ENCODE results near the gene KLRF2. TPM values are rescaled to one million over a fixed set of nuclear protein-coding genes. Genes with fewer than 3 reads are reported as not detected.
A peak's percentile ranks its signal among the peaks of the same experiment; 100 is the strongest.
"Not testable (repeated sequence)": the region's sequence is repeated elsewhere in the genome, so short reads cannot be mapped to it uniquely, and the experiment has no call there.

KLRF2 gene
- total RNA-seq, 4 donors from 2014 or later, result not detected

DNA sequence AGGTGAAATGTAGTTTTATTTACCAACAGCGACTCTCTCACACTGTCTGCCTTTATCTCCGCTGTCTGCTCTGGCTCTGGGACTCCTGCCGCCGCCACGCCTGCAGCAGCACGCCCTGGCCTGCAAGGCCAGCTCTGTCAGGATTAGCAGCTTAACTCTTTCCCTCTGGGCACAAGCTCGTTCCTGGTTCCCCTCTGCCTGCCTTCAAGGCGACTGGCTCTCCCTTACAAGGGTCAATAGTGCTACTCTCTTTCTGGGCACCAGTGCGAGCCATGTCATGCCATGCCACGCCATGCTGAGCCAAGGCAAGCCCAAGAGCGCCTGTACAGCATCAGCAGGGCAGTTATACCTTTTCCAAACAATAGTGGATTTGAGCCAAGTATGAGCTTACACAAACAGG lies 8.5 kb upstream of the KLRF2 start:
- DNase-seq (ENCODE audit: low spot score in 2 of 2), result peak in 1 of 2 donors; percentile 41
- TF ChIP-seq POLR2A (IDR thresholded peaks at IDR 0.05), result no peak
- TF ChIP-seq, protein P1, sequence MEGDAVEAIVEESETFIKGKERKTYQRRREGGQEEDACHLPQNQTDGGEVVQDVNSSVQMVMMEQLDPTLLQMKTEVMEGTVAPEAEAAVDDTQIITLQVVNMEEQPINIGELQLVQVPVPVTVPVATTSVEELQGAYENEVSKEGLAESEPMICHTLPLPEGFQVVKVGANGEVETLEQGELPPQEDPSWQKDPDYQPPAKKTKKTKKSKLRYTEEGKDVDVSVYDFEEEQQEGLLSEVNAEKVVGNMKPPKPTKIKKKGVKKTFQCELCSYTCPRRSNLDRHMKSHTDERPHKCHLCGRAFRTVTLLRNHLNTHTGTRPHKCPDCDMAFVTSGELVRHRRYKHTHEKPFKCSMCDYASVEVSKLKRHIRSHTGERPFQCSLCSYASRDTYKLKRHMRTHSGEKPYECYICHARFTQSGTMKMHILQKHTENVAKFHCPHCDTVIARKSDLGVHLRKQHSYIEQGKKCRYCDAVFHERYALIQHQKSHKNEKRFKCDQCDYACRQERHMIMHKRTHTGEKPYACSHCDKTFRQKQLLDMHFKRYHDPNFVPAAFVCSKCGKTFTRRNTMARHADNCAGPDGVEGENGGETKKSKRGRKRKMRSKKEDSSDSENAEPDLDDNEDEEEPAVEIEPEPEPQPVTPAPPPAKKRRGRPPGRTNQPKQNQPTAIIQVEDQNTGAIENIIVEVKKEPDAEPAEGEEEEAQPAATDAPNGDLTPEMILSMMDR (IDR thresholded peaks at IDR 0.05), result no peak
- WGBS, 2 donors, result 46 to 54% methylated on average over 10 to 11 of the region's 11 CpGs
- H3K4me3 ChIP-seq (ENCODE audit: low read depth, poor library complexity, severe bottlenecking), result no peak overlapping the region
- intact Hi-C loops (cut with DNase I; ENCODE audit: low total_unique reads), result loop anchor here (5.0 kb wide), 1 partner anchor 55 kb away; no protein-coding TSS in a partner anchor

DNA sequence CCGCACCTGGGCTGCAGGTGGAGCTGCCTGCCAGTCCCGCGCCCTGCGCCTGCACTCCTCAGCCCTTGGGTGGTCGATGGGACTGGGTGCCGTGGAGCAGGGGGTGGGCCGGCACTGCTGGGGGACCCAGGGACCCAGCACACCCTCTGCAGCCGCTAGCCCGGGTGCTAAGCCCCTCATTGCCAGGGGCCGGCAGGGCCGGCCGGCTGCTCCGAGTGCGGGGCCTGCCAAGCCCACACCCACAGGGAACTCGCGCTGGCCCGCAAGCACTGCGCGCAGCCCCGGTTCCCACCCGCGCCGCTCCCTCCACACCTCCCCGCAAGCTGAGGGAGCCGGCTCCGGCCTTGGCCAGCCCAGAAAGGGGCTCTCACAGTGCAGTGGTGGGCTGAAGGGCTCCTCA lies 5.2 kb upstream of the KLRF2 start:
- intact Hi-C loops (cut with DNase I; ENCODE audit: low total_unique reads); DNase-seq (ENCODE audit: low spot score in 2 of 2); H3K4me3 ChIP-seq (ENCODE audit: low read depth, poor library complexity, severe bottlenecking): not testable (repeated sequence)
- 100% methylated on average over 3 to 6 of the region's 26 CpGs for WGBS, 2 donors

DNA sequence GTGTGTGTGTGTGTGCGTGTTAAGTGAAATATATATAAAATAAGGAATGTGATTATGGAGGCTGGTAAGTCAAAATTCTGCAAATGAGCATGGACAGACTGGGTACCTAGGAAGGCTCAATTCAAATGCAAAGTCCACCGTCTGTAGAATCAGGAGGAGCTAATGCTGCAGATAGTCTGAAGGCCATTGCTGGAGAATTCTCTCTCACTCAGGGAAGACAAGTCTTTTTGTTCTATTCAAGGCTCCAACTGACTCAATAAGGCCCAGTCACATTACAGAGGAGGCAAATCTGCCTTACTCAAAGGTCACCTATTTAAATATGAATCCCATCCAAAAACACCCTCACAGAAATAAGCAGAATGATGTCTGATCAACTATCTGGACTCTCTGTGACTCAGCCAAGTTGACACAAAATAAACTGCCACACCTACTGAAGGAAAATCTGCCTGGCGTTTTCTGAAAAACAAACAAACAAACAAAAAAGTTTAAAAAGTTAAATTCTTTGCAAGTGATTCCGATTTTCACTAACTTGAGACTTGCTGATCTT lies 684 bp upstream of the KLRF2 start:
- H3K4me3 ChIP-seq (ENCODE audit: low read depth, poor library complexity, severe bottlenecking), result no peak overlapping the region
- intact Hi-C loops (cut with DNase I; ENCODE audit: low total_unique reads), result no loop called here
- WGBS, 2 donors, result 81% methylated on average over 4 of the region's 4 CpGs
- TF ChIP-seq POLR2A (IDR thresholded peaks at IDR 0.05), result no peak
- TF ChIP-seq, protein P1 (IDR thresholded peaks at IDR 0.05), result no peak
- no peak for DNase-seq (ENCODE audit: low spot score in 2 of 2)

DNA sequence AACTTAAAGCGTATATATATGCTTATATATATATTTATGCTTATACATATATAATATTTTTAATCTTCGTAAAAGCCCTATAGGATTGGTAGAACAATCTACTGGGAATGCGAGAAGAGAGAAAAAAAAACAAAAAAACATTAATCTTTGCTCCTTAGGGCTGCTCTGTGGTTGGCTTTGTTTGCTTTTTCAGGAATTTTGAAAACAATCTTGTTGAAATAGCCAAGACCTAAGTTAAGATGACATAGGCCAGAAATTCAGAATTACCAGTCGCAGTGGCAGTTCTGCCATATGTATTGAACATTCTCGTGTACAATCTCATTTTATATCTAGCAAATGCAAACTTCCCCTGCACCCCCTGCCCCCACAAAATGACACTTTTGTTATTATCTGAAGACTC lies 699 bp downstream of the KLRF2 start:
- intact Hi-C loops (cut with DNase I; ENCODE audit: low total_unique reads), result no loop called here
- WGBS, 2 donors, result 95 to 96% methylated on average over 5 of the region's 5 CpGs
- no peak for TF ChIP-seq POLR2A (IDR thresholded peaks at IDR 0.05)
- TF ChIP-seq, protein P1 (IDR thresholded peaks at IDR 0.05), result no peak
- no peak overlapping the region for H3K4me3 ChIP-seq (ENCODE audit: low read depth, poor library complexity, severe bottlenecking)
- no peak for DNase-seq (ENCODE audit: low spot score in 2 of 2)

DNA sequence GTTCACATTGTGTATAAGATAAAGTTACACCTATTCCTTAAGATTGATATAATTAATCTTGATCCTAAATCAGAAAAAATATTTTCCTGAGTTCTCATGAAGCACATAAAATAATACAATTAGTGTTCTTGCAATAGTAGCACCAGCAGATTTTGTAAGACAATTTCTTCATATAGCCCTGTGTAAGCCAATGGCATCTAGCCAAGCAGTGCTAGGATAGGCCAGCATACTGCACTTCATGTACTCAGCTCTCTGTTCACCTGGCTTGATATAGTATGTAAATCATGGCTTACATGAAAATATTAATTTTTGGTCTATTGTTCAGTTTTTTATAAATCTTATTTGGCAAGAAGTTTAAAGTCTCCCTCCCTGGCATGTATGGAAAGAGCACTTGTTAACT lies 1.9 kb downstream of the KLRF2 start:
- no peak for DNase-seq (ENCODE audit: low spot score in 2 of 2)
- H3K4me3 ChIP-seq (ENCODE audit: low read depth, poor library complexity, severe bottlenecking), result no peak overlapping the region
- no peak for TF ChIP-seq POLR2A (IDR thresholded peaks at IDR 0.05)
- TF ChIP-seq, protein P1 (IDR thresholded peaks at IDR 0.05), result no peak
- intact Hi-C loops (cut with DNase I; ENCODE audit: low total_unique reads), result no loop called here

DNA sequence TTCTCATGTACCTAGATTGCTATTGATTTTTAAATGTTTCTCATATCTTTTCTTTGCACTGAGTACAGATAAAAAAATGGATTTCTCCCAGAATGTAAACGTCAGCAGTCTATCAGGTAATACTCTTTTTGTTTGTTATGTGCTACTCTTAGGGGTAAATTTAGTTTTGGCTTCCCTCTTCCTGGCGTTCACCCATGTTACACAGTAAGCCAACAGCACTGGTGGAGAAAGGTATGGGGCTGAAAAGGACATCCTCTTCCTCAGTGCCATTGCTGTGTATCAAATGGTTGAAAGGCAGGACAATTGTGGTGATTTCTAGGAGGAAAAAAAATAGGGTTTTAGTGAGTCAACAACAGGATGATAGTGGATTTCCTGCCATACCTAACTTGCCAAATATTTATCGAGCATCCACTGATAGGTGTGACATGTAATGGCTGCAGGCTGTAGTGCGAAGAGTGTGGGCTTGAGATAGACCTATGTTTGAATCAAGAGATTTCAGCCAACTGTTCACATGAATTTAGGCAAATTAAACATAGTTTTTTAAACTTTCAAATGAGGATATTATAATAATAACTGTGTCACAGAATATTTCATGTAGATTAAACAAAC lies 7.5 kb downstream of the KLRF2 start:
- TF ChIP-seq, protein P1 (IDR thresholded peaks at IDR 0.05), result no peak
- no peak for TF ChIP-seq POLR2A (IDR thresholded peaks at IDR 0.05)
- WGBS, 2 donors, result 47 to 49% methylated on average over 4 of the region's 4 CpGs
- intact Hi-C loops (cut with DNase I; ENCODE audit: low total_unique reads), result no loop called here
- H3K4me3 ChIP-seq (ENCODE audit: low read depth, poor library complexity, severe bottlenecking), result no peak overlapping the region
- no peak for DNase-seq (ENCODE audit: low spot score in 2 of 2)

Measured in lower leg skin (tissue), 4 donors.